ENCODE measurements around the gene CCNO.

Gene CCNO

DNA sequence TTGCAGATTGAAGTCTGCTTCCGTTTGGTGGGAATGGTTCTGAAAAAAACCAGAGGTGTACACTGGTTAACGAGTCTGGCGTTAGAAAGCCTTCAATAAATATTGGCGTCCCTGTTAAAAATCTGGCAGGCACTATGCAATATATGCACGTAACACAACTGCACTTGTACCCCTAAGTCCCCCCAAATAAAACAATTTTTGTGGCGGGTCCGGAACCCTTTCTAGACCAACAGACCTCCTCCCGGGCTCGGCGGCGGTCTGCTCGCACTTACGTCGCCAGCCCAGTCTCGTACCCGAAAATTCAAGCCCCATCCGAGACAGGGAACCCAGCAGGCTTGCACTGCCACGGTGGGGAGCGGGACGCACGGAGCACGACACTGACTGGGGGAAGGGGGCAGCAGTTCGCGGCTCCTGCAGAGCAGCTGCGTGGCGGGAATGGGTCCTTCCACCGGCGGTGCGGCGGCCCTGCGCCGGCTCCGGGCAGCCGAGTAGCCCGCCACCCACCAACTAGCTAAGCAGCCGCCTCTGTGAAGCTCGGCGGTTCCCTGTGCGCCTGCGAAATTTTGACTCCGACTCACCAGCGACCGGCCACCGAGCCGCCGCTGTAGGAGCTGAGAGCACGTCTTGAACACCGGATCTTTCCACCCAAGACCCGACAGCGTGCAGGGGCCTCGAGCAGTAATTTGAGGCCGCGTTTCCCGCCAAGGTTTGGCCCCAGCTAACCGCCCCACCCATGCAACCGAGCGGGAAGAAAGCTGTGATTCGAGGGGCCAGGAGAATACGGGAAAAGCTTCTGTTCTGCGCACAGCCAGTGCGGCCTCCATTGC is 10.2 kb downstream of the CCNO start:
- ChIA-PET POLR2A (no interaction called here), CTCF (interaction anchor here (1.0 kb wide), 1 partner anchor 468 kb away, joined by 3 read pairs; no protein-coding TSS in a partner anchor)
- H3K4me3 ChIP-seq (ENCODE audit: low read depth, low read length) = no peak overlapping the region
- H3K36me3 ChIP-seq (ENCODE audit: control insufficient read depth in 2 of 2, insufficient read depth in 1 of 2, low read length in 2 of 2) = peaks cover 0 to 21% of the 10 kb centered on the region in 2 experiments; a peak in 1 of 3 replicates
- TF ChIP-seq, protein P1, sequence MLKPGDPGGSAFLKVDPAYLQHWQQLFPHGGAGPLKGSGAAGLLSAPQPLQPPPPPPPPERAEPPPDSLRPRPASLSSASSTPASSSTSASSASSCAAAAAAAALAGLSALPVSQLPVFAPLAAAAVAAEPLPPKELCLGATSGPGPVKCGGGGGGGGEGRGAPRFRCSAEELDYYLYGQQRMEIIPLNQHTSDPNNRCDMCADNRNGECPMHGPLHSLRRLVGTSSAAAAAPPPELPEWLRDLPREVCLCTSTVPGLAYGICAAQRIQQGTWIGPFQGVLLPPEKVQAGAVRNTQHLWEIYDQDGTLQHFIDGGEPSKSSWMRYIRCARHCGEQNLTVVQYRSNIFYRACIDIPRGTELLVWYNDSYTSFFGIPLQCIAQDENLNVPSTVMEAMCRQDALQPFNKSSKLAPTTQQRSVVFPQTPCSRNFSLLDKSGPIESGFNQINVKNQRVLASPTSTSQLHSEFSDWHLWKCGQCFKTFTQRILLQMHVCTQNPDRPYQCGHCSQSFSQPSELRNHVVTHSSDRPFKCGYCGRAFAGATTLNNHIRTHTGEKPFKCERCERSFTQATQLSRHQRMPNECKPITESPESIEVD (tag by site-specific recombination; IDR thresholded peaks at IDR 0.05) = no peak
- TF ChIP-seq ZNF133 (tag by site-specific recombination; IDR thresholded peaks at IDR 0.05) (no peak), ZNF138 (tag by site-specific recombination; IDR thresholded peaks at IDR 0.05; ENCODE audit: borderline replicate concordance) (no peak), ZNF112 (tag by site-specific recombination; IDR thresholded peaks at IDR 0.05) (no peak), BCL6B (tag by site-specific recombination; IDR thresholded peaks at IDR 0.05) (no peak), ZNF132 (tag by site-specific recombination; IDR thresholded peaks at IDR 0.05; ENCODE audit: borderline replicate concordance) (no peak), ZNF514 (tag by site-specific recombination; IDR thresholded peaks at IDR 0.05) (no peak), ZNF354C (tag by site-specific recombination; IDR thresholded peaks at IDR 0.05; ENCODE audit: borderline replicate concordance, low read depth) (no peak), ZNF174 (tag by site-specific recombination; IDR thresholded peaks at IDR 0.05) (no peak), ZNF169 (tag by site-specific recombination; IDR thresholded peaks at IDR 0.05) (no peak), ZNF747 (tag by site-specific recombination; IDR thresholded peaks at IDR 0.05) (no peak), ZNF548 (tag by site-specific recombination; IDR thresholded peaks at IDR 0.05) (no peak), SCRT1 (tag by site-specific recombination; IDR thresholded peaks at IDR 0.05; ENCODE audit: borderline replicate concordance) (no peak), ZNF768 (tag by site-specific recombination; IDR thresholded peaks at IDR 0.05) (no peak), ZNF37A (tag by site-specific recombination; IDR thresholded peaks at IDR 0.05) (no peak), INSM2 (tag by site-specific recombination; IDR thresholded peaks at IDR 0.05) (no peak)
- TF ChIP-seq, protein P2, sequence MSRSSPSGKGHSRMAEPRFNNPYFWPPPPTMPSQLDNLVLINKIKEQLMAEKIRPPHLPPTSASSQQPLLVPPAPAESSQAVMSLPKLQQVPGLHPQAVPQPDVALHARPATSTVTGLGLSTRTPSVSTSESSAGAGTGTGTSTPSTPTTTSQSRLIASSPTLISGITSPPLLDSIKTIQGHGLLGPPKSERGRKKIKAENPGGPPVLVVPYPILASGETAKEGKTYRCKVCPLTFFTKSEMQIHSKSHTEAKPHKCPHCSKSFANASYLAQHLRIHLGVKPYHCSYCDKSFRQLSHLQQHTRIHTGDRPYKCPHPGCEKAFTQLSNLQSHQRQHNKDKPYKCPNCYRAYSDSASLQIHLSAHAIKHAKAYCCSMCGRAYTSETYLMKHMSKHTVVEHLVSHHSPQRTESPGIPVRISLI (tag by site-specific recombination; IDR thresholded peaks at IDR 0.05) = no peak
- H3K27ac ChIP-seq (ENCODE audit: extremely low read depth, low read depth, low read length) = no peak overlapping the region
- no peaks in the 10 kb centered on the region for H3K9me3 ChIP-seq (ENCODE audit: control insufficient read depth, insufficient read depth, low read depth, low read length)
- H3K4me1 ChIP-seq (ENCODE audit: control insufficient read depth, insufficient read depth, low read length) = no peaks in the 10 kb centered on the region; the same call in 1 of the 2 replicates

Data from HEK293 (cell line).